HEK293T (cell line): Measurements from ENCODE around the gene FAM20B.

Experiments
- CTCF ChIA-PET: fragments of 350-600 bp; formaldehyde crosslinking; extraction: SDS; loops from one replicate; lab custom pipeline; 2021; ENCODE audit warnings: antibody characterized with exemption, inconsistent platforms; lab: Yijun Ruan, JAX
- POLR2A ChIA-PET: fragments of 350-600 bp; formaldehyde crosslinking; extraction: SDS; loops from one replicate; lab custom pipeline; 2020; ENCODE audit warnings: antibody characterized with exemption, inconsistent platforms; lab: Yijun Ruan, JAX
- DNase-seq: peaks from one replicate; pipeline ENCODE4 v3.0.0; 2012; ENCODE audit warnings: mixed read lengths; ENCODE audit errors: extremely low spot score
- ARNT ChIP-seq: fragments of 450-650 bp; IDR thresholded peaks from 2 replicates; pipeline ENCODE4 v1.6.1; 2017; ENCODE audit warnings: mild to moderate bottlenecking
- BHLHE40 ChIP-seq: fragments of 450-650 bp; IDR thresholded peaks from 2 replicates; pipeline ENCODE4 v1.6.1; 2016; ENCODE audit warnings: mild to moderate bottlenecking, moderate library complexity, borderline replicate concordance
- CTBP1 ChIP-seq: fragments of 450-650 bp; IDR thresholded peaks from 2 replicates; pipeline ENCODE4 v1.6.1; 2016; ENCODE audit warnings: borderline replicate concordance
- ELF4 ChIP-seq: fragments of 450-650 bp; IDR thresholded peaks from 2 replicates; pipeline ENCODE4 v1.6.1; 2017; ENCODE audit warnings: antibody characterized with exemption
- FOXA1 ChIP-seq: fragments of 450-650 bp; IDR thresholded peaks from 2 replicates; pipeline ENCODE4 v1.6.1; 2016; ENCODE audit warnings: mild to moderate bottlenecking
- FOXK2 ChIP-seq: fragments of 450-650 bp; IDR thresholded peaks from 2 replicates; pipeline ENCODE4 v1.6.1; 2016; ENCODE audit warnings: mild to moderate bottlenecking
- FOXM1 ChIP-seq: fragments of 450-650 bp; IDR thresholded peaks from 2 replicates; pipeline ENCODE4 v1.6.1; 2017; ENCODE audit warnings: mild to moderate bottlenecking, borderline replicate concordance
- HDGF ChIP-seq: fragments of 450-650 bp; IDR thresholded peaks from 2 replicates; pipeline ENCODE4 v1.6.1; 2017; ENCODE audit warnings: antibody characterized with exemption, borderline replicate concordance
- L3MBTL2 ChIP-seq: fragments of 450-650 bp; conservative IDR thresholded peaks from 2 replicates; pipeline ENCODE4 v1.6.1; 2016; ENCODE audit warnings: mild to moderate bottlenecking
- LEF1 ChIP-seq: fragments of 450-650 bp; IDR thresholded peaks from 2 replicates; pipeline ENCODE4 v1.6.1; 2017; ENCODE audit warnings: mild to moderate bottlenecking, borderline replicate concordance
- NFRKB ChIP-seq: fragments of 450-650 bp; IDR thresholded peaks from 2 replicates; pipeline ENCODE4 v1.6.1; 2016; ENCODE audit warnings: mild to moderate bottlenecking, moderate library complexity
- PKNOX1 ChIP-seq: fragments of 450-650 bp; IDR thresholded peaks from 2 replicates; pipeline ENCODE4 v1.6.1; 2016
- SP1 ChIP-seq: fragments of 450-650 bp; IDR thresholded peaks from 2 replicates; pipeline ENCODE4 v1.6.1; 2017
- SUZ12 ChIP-seq: fragments of 450-650 bp; IDR thresholded peaks from 2 replicates; pipeline ENCODE4 v1.6.1; 2016; ENCODE audit warnings: mild to moderate bottlenecking
- TARDBP ChIP-seq: fragments of 450-650 bp; IDR thresholded peaks from 2 replicates; pipeline ENCODE4 v1.6.1; 2016
- ZNF384 ChIP-seq: fragments of 450-650 bp; IDR thresholded peaks from 2 replicates; pipeline ENCODE4 v1.6.1; 2016

FAM20B gene

GRCh38 chr1:179077396-179077795 is 51.7 kb downstream of the FAM20B start:
- DNase-seq, result no peak
- TF ChIP-seq FOXA1, result no peak
- no peak for TF ChIP-seq FOXM1
- no peak for TF ChIP-seq CTBP1
- no peak for TF ChIP-seq TARDBP
- TF ChIP-seq ARNT, result no peak
- no peak for TF ChIP-seq BHLHE40
- no peak for TF ChIP-seq ELF4
- CTCF ChIA-PET, result no interaction called here
- POLR2A ChIA-PET, result no interaction called here

- CTCF ChIA-PET, result no interaction called here
- TF ChIP-seq CTBP1 (no peak), L3MBTL2 (no peak), ARNT (no peak), LEF1 (no peak), FOXM1 (no peak), SP1 (no peak), ZNF384 (no peak), NFRKB (no peak), FOXK2 (no peak), FOXA1 (no peak), SUZ12 (no peak), HDGF (no peak), ELF4 (no peak), TARDBP (no peak), PKNOX1 (no peak), BHLHE40 (no peak)
- POLR2A ChIA-PET, result no interaction called here
- DNase-seq, result peak; percentile 75
These were observed 53.5 kb downstream of the FAM20B start for GRCh38 chr1:179079113-179079761.

GRCh38 chr1:179080866-179081686 is 55.4 kb downstream of the FAM20B start:
- ChIA-PET CTCF (interaction anchor here (0.6 to 1.4 kb wide), 2 partner anchors 539 to 549 kb away, joined by 3 to 4 read pairs; no protein-coding TSS in a partner anchor), POLR2A (interaction anchor here (1.1 to 1.6 kb wide), 5 partner anchors 9 to 285 kb away, joined by 3 to 6 read pairs (median 3); partner anchors contain the start of genes AXDND1 and SOAT1)
- no peak for DNase-seq
- no peak for TF ChIP-seq FOXA1
- no peak for TF ChIP-seq ZNF384
- no peak for TF ChIP-seq HDGF
- no peak for TF ChIP-seq L3MBTL2
- TF ChIP-seq NFRKB, result no peak

- ChIA-PET POLR2A (interaction anchor here (1.1 to 1.6 kb wide), 7 partner anchors 9 to 284 kb away, joined by 3 to 6 read pairs (median 3); partner anchors contain the start of genes AXDND1 and SOAT1), CTCF (interaction anchor here (0.6 kb wide), 1 partner anchor 108 kb away, joined by 3 read pairs; no protein-coding TSS in a partner anchor)
- TF ChIP-seq ELF4 (peak; percentile 20; the same call in 1 of the 2 replicates), NFRKB (no peak), PKNOX1 (peak; percentile 94), L3MBTL2 (peak; percentile 93)
- DNase-seq, result peak; percentile 93
These were observed 56.1 kb downstream of the FAM20B start, which contains the start of gene TOR3A for GRCh38 chr1:179081687-179082332. Gene TOR3A, plus strand, starts transcription at chr1:179082070. Its CDS starts 59 bp downstream, at chr1:179082129.

GRCh38 chr1:179082333-179082998 is 56.8 kb downstream of the FAM20B start:
- ChIA-PET POLR2A (interaction anchor here (1.1 to 1.5 kb wide), 6 partner anchors 8 to 283 kb away, joined by 3 to 5 read pairs (median 3); partner anchors contain the start of genes AXDND1 and SOAT1), CTCF (interaction anchor here (0.6 kb wide), 2 partner anchors 14 to 107 kb away, joined by 3 to 4 read pairs; no protein-coding TSS in a partner anchor)
- TF ChIP-seq FOXK2 (no peak), L3MBTL2 (peak; percentile 51)
- peak; percentile 61 for DNase-seq

- CTCF ChIA-PET, result interaction anchor here (0.6 kb wide), 1 partner anchor 14 kb away, joined by 4 read pairs; no protein-coding TSS in a partner anchor
- TF ChIP-seq FOXK2 (no peak), FOXA1 (no peak), ARNT (no peak), BHLHE40 (no peak), HDGF (no peak), FOXM1 (no peak), ZNF384 (no peak)
- POLR2A ChIA-PET, result interaction anchor here (1.2 to 1.5 kb wide), 2 partner anchors 9 to 210 kb away, joined by 3 to 5 read pairs; partner anchors contain the start of gene SOAT1
- no peak for DNase-seq
These were observed 57.3 kb downstream of the FAM20B start for GRCh38 chr1:179082999-179083335.
